HCT116 (cell line): Measurements from ENCODE around the gene FOXF2.

ENCODE experiments used
- CBX3 ChIP-seq: IDR thresholded peaks from 2 replicates; pipeline ENCODE4 v1.6.1; 2012; ENCODE audit warnings: low read depth
- ELF1 ChIP-seq: IDR thresholded peaks from 2 replicates; pipeline ENCODE4 v1.6.1; 2012; ENCODE audit warnings: low read depth, borderline replicate concordance
- EZH2 ChIP-seq: fragments of 200-600 bp; sonication (generic); IDR thresholded peaks from 2 replicates; pipeline ENCODE4 v1.6.1; 2017; ENCODE audit warnings: antibody characterized with exemption, mixed run types
- EZH2phosphoT487 ChIP-seq: fragments of 200-600 bp; IDR thresholded peaks from 2 replicates; pipeline ENCODE4 v1.6.1; 2018; ENCODE audit warnings: antibody characterized with exemption, borderline replicate concordance
- POLR2A ChIP-seq: IDR thresholded peaks from 2 replicates; pipeline ENCODE4 v1.7.0; 2011; ENCODE audit warnings: borderline replicate concordance; ENCODE audit not compliant: insufficient read depth, insufficient read length; ENCODE audit errors: extremely low read depth
- POLR2AphosphoS5 ChIP-seq: IDR thresholded peaks from 2 replicates; pipeline ENCODE4 v1.6.1; 2011; ENCODE audit warnings: mild to moderate bottlenecking, low read depth, low read length, moderate library complexity
- SRF ChIP-seq: IDR thresholded peaks from 2 replicates; pipeline ENCODE4 v1.6.1; 2012; ENCODE audit warnings: low read depth
- ZNF274 ChIP-seq: fragments of 200-500 bp; sonication (Bioruptor generic); IDR thresholded peaks from 2 replicates; pipeline ENCODE4 v1.6.1; 2014; ENCODE audit warnings: mild to moderate bottlenecking, low read depth, low read length, inconsistent platforms
- TF ChIP-seq, protein P1 (sequence below), 3 experiments: fragments of 200-600 bp in 1 of 3; sonication (generic) in 1 of 3; IDR thresholded peaks in 2 of 3; conservative IDR thresholded peaks in 1 of 3; 2 replicates each; pipeline ENCODE4 v1.5.1; 2012 to 2017; ENCODE audit warnings: low read depth in 2 of 3, low read length in 2 of 3, antibody characterized with exemption in 1 of 3, borderline replicate concordance in 1 of 3, control low read depth in 1 of 3, mild to moderate bottlenecking in 1 of 3, mixed read lengths in 1 of 3, mixed run types in 1 of 3, moderate library complexity in 1 of 3; ENCODE audit not compliant: insufficient read depth in 1 of 3

DNA sequence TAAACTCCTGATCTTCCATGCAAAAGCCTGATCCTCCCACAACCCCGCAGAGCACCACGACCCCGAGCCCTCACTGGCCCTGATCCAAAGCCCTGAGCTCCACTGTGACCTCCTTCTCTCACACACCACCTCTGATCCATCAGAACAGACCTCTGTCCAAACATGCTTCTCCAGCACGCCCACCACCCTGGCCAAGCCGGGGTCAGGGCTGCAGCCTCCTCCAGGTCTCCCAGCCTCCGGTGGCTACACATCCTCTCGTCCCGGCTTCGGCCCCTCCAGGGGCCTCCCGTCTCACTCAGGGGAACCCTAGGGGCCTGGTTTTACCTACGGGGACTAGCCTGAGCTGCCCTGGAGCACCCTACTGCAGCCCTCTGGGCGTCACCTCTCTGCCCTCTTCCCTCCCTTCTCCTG, 49.1 kb downstream of the FOXF2 start:
- TF ChIP-seq EZH2phosphoT487 (no peak), ZNF274 (no peak), SRF (no peak), EZH2 (no peak), POLR2AphosphoS5 (no peak), ELF1 (no peak), CBX3 (no peak), POLR2A (no peak)
- TF ChIP-seq, protein P1, sequence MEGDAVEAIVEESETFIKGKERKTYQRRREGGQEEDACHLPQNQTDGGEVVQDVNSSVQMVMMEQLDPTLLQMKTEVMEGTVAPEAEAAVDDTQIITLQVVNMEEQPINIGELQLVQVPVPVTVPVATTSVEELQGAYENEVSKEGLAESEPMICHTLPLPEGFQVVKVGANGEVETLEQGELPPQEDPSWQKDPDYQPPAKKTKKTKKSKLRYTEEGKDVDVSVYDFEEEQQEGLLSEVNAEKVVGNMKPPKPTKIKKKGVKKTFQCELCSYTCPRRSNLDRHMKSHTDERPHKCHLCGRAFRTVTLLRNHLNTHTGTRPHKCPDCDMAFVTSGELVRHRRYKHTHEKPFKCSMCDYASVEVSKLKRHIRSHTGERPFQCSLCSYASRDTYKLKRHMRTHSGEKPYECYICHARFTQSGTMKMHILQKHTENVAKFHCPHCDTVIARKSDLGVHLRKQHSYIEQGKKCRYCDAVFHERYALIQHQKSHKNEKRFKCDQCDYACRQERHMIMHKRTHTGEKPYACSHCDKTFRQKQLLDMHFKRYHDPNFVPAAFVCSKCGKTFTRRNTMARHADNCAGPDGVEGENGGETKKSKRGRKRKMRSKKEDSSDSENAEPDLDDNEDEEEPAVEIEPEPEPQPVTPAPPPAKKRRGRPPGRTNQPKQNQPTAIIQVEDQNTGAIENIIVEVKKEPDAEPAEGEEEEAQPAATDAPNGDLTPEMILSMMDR (IDR thresholded peaks at IDR 0.05 in 2 of 3, conservative IDR thresholded peaks at IDR 0.05 in 1 of 3; ENCODE audit: borderline replicate concordance in 1 of 3, insufficient read depth in 1 of 3, low read depth in 2 of 3, low read length in 2 of 3), result no peak
